Muscle of leg (tissue), 11 donors: ENCODE data around the gene CRYL1. TPM values are rescaled to one million over a fixed set of nuclear protein-coding genes. Genes with fewer than 3 reads are reported as not detected.

ENCODE experiments used
- DNase-seq: peaks from one replicate; pipeline ENCODE4 v3.0.0; 2013
- H3K27ac ChIP-seq: one replicate; pipeline ENCODE4 v1.5.1; 2013; ENCODE audit warnings: mild to moderate bottlenecking, low read length, control low read depth
- H3K27me3 ChIP-seq: one replicate; pipeline ENCODE4 v1.6.1; 2013; ENCODE audit warnings: low read length; ENCODE audit not compliant: control insufficient read depth, insufficient read depth
- H3K36me3 ChIP-seq: one replicate; pipeline ENCODE4 v1.6.1; 2013; ENCODE audit warnings: low read length; ENCODE audit not compliant: control insufficient read depth, insufficient read depth
- H3K4me1 ChIP-seq: one replicate; pipeline ENCODE4 v1.6.1; 2013; ENCODE audit warnings: low read length; ENCODE audit not compliant: control insufficient read depth, insufficient read depth
- H3K4me3 ChIP-seq: one replicate; pipeline ENCODE4 v1.5.1; 2013; ENCODE audit warnings: low read length, control low read depth
- H3K9me3 ChIP-seq: replicated peaks from 2 replicates; pipeline ENCODE4 v1.6.1; 2013; ENCODE audit warnings: low read depth, low read length; ENCODE audit not compliant: control insufficient read depth
- WGBS: methylation state at CpG from one replicate; pipeline ENCODE4 v1.1.5; 2013; ENCODE audit warnings: missing lambda C conversion rate; ENCODE audit not compliant: insufficient coverage; 5-methylcytosine and 5-hydroxymethylcytosine counted together
- polyA plus RNA-seq, 8 donors: library from polyadenylated mRNA; unstranded; fragments of 120-200 nt; gene quantifications; one replicate each; pipeline versions ENCODE4 v1.2.1 to v1.2.3, GENCODE V29; 2013; ENCODE audit warnings: inconsistent platforms in 1 of 8, low replicate concordance in 1 of 8; ENCODE audit not compliant: insufficient read length in 8 of 8, insufficient read depth in 1 of 8
- total RNA-seq: library from RNA; stranded (reverse); fragments of 120-200 nt; gene quantifications from one replicate; pipeline ENCODE4 v1.2.4, GENCODE V29; 2013

Gene CRYL1
- total and polyA plus RNA-seq, 9 donors: 23.6 to 39.1 (median 30.4) TPM

DNA sequence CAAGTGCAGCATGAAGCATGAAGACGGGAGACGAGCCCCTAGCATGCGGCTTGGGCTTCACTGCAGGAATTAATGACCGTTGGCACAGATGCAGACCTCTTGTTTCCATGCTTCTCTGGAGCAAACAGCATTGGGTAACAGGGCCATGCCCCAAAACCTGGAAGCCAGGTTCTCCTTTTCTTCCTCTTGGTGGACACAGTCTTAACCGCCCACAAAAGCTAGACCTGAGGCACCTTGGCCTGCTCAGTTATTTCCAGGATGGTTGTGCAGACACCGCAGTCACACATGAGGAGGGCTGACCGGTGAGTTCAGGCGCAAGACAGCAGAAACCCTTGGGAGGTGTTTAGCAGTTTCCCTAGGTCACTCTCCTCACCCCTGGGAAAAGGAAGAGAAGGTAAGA is 159.6 kb downstream of the CRYL1 start:
- H3K36me3 ChIP-seq: no peaks in the 10 kb centered on the region
- no peaks in the 10 kb centered on the region for H3K27me3 ChIP-seq
- 82% methylated on average over 5 of the region's 8 CpGs for WGBS
- no peak overlapping the region for H3K27ac ChIP-seq
- no peak overlapping the region for H3K4me3 ChIP-seq
- no peaks in the 10 kb centered on the region for H3K4me1 ChIP-seq
- DNase-seq: no peak
- no peaks in the 10 kb centered on the region for H3K9me3 ChIP-seq

DNA sequence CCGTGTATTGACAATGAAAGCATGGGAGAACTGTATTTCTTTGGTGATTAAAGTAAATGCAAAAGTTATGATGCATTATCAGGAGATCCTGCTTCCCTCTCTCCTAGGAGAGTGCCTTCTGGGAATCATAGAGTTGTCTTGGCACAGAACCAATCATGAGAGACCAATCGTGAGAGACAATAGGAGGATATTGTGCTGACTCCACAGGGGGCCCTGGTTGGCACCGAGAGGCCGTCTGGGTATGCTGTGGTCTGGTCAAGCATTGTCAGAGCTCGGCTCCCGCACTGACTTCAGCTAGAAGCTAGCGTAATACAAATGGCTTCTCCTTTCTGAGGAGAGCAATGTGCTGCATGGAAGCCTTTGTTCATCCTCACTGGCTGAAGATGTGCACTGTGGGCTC is 162.1 kb downstream of the CRYL1 start:
- DNase-seq: no peak
- Histone ChIP-seq H3K27me3 (no peaks in the 10 kb centered on the region), H3K9me3 (no peaks in the 10 kb centered on the region), H3K36me3 (no peaks in the 10 kb centered on the region), H3K4me3 (no peak overlapping the region), H3K4me1 (peaks cover 3% of the 10 kb centered on the region), H3K27ac (no peak overlapping the region)
- WGBS: 57% methylated on average over 6 of the region's 7 CpGs

DNA sequence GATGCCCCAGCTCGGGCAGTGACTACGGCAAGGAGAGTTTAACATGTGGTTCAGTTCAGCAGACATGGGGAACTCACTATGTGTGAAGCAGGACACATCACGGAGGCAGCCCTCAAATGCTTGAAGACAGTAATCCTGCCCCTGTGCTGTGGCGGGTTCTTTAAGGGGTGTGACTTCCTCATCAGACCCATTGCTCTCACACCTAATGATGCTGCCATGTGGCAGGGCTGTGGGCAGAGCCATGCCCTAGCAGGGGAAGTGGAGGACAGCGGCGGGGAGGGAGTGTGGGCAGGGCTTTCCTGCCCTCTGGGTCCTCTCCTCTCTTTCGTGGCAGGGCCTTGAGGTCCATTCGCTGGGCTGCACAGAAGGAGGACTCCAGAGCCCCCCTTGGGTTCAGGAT is 162.5 kb downstream of the CRYL1 start:
- 80% methylated on average over 6 of the region's 8 CpGs for WGBS
- no peaks in the 10 kb centered on the region for H3K9me3 ChIP-seq
- H3K36me3 ChIP-seq: no peaks in the 10 kb centered on the region

GRCh38 chr13:20362484-20363041 is 163.1 kb downstream of the CRYL1 start:
- Histone ChIP-seq H3K27ac (no peak overlapping the region), H3K36me3 (no peaks in the 10 kb centered on the region), H3K27me3 (no peaks in the 10 kb centered on the region), H3K9me3 (no peaks in the 10 kb centered on the region), H3K4me1 (peaks cover 3% of the 10 kb centered on the region), H3K4me3 (no peak overlapping the region)
- WGBS: 84% methylated on average over 17 of the region's 17 CpGs
- no peak for DNase-seq

More for the DNA sequence above, 162.5 kb downstream of the CRYL1 start:
- Histone ChIP-seq H3K4me1 (peaks cover 3% of the 10 kb centered on the region), H3K27me3 (no peaks in the 10 kb centered on the region), H3K4me3 (no peak overlapping the region), H3K27ac (no peak overlapping the region)
- no peak for DNase-seq

DNA sequence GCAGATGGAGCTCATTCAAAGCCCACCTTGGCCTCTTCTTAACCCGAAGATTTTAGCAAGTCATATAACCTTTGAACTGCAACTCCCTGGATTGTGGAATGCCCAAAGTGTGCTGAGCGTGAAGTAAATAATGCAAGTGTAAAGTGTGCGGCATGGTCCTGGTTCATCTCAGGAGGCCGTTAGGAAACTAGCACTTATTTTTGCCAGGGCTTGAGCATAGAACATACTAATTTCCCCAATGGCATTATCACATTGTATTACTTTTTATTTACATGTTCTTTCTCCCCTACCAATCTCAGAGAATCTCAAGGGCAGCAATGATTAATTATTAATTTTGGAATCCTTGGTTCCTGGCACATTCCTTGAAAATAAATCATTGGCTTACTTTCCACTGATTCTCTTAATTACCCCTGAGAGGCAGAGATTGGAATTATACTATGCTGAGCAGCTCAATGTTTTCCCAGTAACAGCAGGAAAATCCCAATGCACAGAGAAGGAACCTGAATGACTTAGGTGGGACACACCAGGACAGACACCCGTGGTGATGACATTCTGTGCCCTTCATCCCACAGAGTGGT is 164.7 kb downstream of the CRYL1 start:
- 57% methylated on average over 1 of the region's 5 CpGs for WGBS
- no peaks in the 10 kb centered on the region for H3K27me3 ChIP-seq
- H3K27ac ChIP-seq: no peak overlapping the region
- H3K9me3 ChIP-seq: no peaks in the 10 kb centered on the region
- no peaks in the 10 kb centered on the region for H3K36me3 ChIP-seq
- peaks cover 3% of the 10 kb centered on the region for H3K4me1 ChIP-seq
- no peak for DNase-seq
- H3K4me3 ChIP-seq: no peak overlapping the region

DNA sequence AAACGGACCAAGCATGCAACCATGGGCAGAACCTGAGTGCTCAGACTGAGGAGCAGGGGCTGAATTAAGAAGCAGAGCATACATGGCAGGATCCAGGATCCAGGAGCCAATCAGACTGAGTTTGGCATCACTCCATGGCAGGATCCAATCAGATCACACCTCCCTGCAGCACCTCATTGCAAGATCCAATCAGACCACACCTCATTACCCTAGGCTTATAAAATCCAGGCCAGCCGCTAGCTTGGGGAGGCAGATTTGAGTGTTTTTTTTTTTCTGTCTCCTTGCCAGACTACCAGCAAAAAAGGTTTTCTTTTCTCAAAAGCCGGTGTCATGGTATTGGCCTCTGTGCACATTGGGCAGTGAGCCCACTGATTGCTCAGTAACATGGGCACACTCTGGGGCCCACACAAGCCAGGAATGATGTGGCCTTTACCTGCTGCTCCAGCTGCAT is 165.6 kb downstream of the CRYL1 start:
- Histone ChIP-seq H3K27me3 (no peaks in the 10 kb centered on the region), H3K27ac (no peak overlapping the region), H3K36me3 (no peaks in the 10 kb centered on the region), H3K9me3 (no peaks in the 10 kb centered on the region), H3K4me1 (peaks cover 3% of the 10 kb centered on the region), H3K4me3 (no peak overlapping the region)
- 75% methylated on average over 2 of the region's 3 CpGs for WGBS
- DNase-seq: no peak

DNA sequence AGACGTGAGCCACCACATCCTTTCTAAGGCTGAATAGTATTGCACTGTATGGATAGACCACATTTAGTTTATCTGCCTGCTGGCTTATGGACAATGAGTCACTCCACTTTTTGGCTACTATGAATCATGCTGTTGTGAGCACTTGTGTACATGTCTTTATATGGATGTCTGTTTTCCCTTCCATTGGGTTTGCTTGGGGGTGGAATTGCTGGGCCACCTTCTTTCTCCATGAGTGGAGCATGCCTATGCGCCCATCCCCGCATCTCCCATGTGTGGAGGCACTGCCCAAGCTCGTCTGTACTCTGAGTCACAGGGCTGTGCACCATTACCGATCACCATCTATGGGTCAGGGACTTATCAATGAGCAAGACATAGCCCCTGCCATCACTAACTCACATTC is 166.3 kb downstream of the CRYL1 start:
- no peaks in the 10 kb centered on the region for H3K9me3 ChIP-seq
- 97% methylated on average over 4 of the region's 5 CpGs for WGBS
- H3K27ac ChIP-seq: no peak overlapping the region
- no peak overlapping the region for H3K4me3 ChIP-seq
- H3K27me3 ChIP-seq: no peaks in the 10 kb centered on the region
- no peaks in the 10 kb centered on the region for H3K36me3 ChIP-seq
- DNase-seq: no peak
- H3K4me1 ChIP-seq: peaks cover 3% of the 10 kb centered on the region

- DNase-seq: no peak
- 90% methylated on average over 2 of the region's 8 CpGs for WGBS
- no peaks in the 10 kb centered on the region for H3K9me3 ChIP-seq
- H3K27ac ChIP-seq: no peak overlapping the region
- no peak overlapping the region for H3K4me3 ChIP-seq
- peaks cover 3% of the 10 kb centered on the region for H3K4me1 ChIP-seq
- H3K27me3 ChIP-seq: no peaks in the 10 kb centered on the region
- no peaks in the 10 kb centered on the region for H3K36me3 ChIP-seq
These were observed 167.6 kb downstream of the CRYL1 start for GRCh38 chr13:20358022-20358421.

GRCh38 chr13:20356444-20356843 is 169.2 kb downstream of the CRYL1 start:
- Histone ChIP-seq H3K27ac (no peak overlapping the region), H3K4me3 (no peak overlapping the region), H3K27me3 (no peaks in the 10 kb centered on the region), H3K9me3 (no peaks in the 10 kb centered on the region), H3K36me3 (no peaks in the 10 kb centered on the region), H3K4me1 (peaks cover 3% of the 10 kb centered on the region)
- WGBS: 39% methylated on average over 3 of the region's 7 CpGs
- no peak for DNase-seq

- Histone ChIP-seq H3K4me1 (no peaks in the 10 kb centered on the region), H3K9me3 (no peaks in the 10 kb centered on the region), H3K27me3 (no peaks in the 10 kb centered on the region), H3K36me3 (no peaks in the 10 kb centered on the region), H3K4me3 (no peak overlapping the region), H3K27ac (no peak overlapping the region)
- WGBS: 95% methylated on average over 2 of the region's 3 CpGs
- no peak for DNase-seq
These were observed 170.9 kb downstream of the CRYL1 start for GRCh38 chr13:20354722-20355121.

DNA sequence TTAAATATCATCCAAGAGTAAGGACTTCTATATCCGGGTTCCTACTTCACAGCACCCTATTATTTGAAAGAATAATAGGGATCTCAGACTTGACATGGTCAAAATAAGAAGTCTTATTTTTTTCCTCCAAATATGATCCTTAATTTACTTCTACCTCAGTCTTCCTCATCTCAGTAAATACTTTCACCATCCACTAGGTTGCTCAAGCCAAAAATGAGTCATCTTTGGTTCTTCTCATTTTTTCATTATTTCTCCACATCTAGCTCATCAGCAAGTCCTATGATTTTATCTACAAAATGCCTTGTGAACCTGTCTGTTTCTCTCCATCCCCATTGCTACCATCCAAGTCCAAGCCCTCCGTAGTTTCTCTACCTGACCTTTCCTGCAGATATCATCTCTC is 171.7 kb downstream of the CRYL1 start:
- Histone ChIP-seq H3K27ac (no peak overlapping the region), H3K9me3 (no peaks in the 10 kb centered on the region), H3K4me1 (no peaks in the 10 kb centered on the region), H3K4me3 (no peak overlapping the region), H3K36me3 (no peaks in the 10 kb centered on the region), H3K27me3 (no peaks in the 10 kb centered on the region)
- DNase-seq: no peak
- no CpG with 5 or more reads among the region's 2 CpGs for WGBS
